Measurements from ENCODE around the gene ANKRD39. TPM values are rescaled to one million over a fixed set of nuclear protein-coding genes. Genes with fewer than 3 reads are reported as not detected.

Gene ANKRD39
- total and polyA plus RNA-seq, 2 donors (not counting 1 experiment from before 2014, with no cell fraction given) = 14.8 to 19.3 TPM

GRCh38 chr2:96866986-96867755 is 9.4 kb upstream of the ANKRD39 start:
- Histone ChIP-seq H3K9ac (ENCODE audit: low read length) (no peak overlapping the region), H3K27ac (ENCODE audit: low read length in 2 of 2) (no peak overlapping the region), H3K9me3 (ENCODE audit: control extremely low read depth in 1 of 3, control insufficient read depth in 2 of 3, insufficient read depth in 1 of 3, low read length in 2 of 3) (peaks cover 0 to 14% (median 0%) of the 10 kb centered on the region in 3 donors), H2AFZ (ENCODE audit: insufficient read depth, low read depth, low read length, poor library complexity, severe bottlenecking) (no peak overlapping the region), H3K4me2 (replicated peaks; ENCODE audit: low read depth, low read length, poor library complexity, severe bottlenecking) (peak overlapping the region; percentile 100), H3K4me3 (ENCODE audit: control extremely low read depth in 1 of 5, extremely low read depth in 1 of 5, insufficient read depth in 1 of 5, low read depth in 2 of 5, low read length in 4 of 5) (no peak overlapping the region), H3K79me2 (ENCODE audit: control insufficient read depth, insufficient read depth, low read length) (no peaks in the 10 kb centered on the region), H3K4me1 (ENCODE audit: control insufficient read depth in 2 of 2, insufficient read depth in 2 of 2, low read length in 2 of 2) (peaks cover 27 to 33% of the 10 kb centered on the region in 2 donors), H4K20me1 (ENCODE audit: control insufficient read depth, insufficient read depth, low read length, poor library complexity, severe bottlenecking) (no peaks in the 10 kb centered on the region), H3K36me3 (replicated peaks in 1 of 2; ENCODE audit: control extremely low read depth in 1 of 2, control insufficient read depth in 1 of 2, extremely low read depth in 1 of 2, insufficient read depth in 2 of 2, low read length in 1 of 2) (no peaks in the 10 kb centered on the region), H3K27me3 (replicated peaks in 1 of 4; ENCODE audit: control extremely low read depth in 1 of 4, control insufficient read depth in 3 of 4, insufficient read depth in 4 of 4, low read length in 3 of 4) (peaks cover 0 to 41% (median 13%) of the 10 kb centered on the region in 4 experiments)
- no peak for DNase-seq
- POLR2A ChIA-PET = no interaction called here
- no peak for TF ChIP-seq EZH2 (IDR thresholded peaks at IDR 0.05; ENCODE audit: borderline replicate concordance, insufficient read depth, low read depth, low read length, poor library complexity, severe bottlenecking)
- no peak for TF ChIP-seq CTCF (IDR thresholded peaks at IDR 0.05)
- Mint-ChIP-seq H3K27ac (peak overlapping the region; percentile 6), H3K9me3 (ENCODE audit: insufficient read depth) (no peaks in the 10 kb centered on the region), H3K27me3 (peaks cover 30% of the 10 kb centered on the region), H3K4me1 (peaks cover 25% of the 10 kb centered on the region), H3K4me3 (peak overlapping the region; percentile 78)
- WGBS (ENCODE audit: insufficient coverage) = 63% methylated on average over 13 of the region's 22 CpGs
- intact Hi-C loops (cut with micrococcal nuclease) = no loop called here
- ATAC-seq (ENCODE audit: low read depth) = no peak
- CTCF ChIA-PET = interaction anchor here (0.8 to 3.2 kb wide), 2 partner anchors 10 to 16 kb away, joined by 3 to 19 read pairs; partner anchors contain the start of gene ANKRD39

- peaks cover 0 to 41% (median 13%) of the 10 kb centered on the region in 4 experiments for H3K27me3 ChIP-seq (replicated peaks in 1 of 4; ENCODE audit: control extremely low read depth in 1 of 4, control insufficient read depth in 3 of 4, insufficient read depth in 4 of 4, low read length in 3 of 4)
- ChIA-PET POLR2A (no interaction called here), CTCF (interaction anchor here (0.8 to 3.2 kb wide), 2 partner anchors 9 to 16 kb away, joined by 3 to 19 read pairs; partner anchors contain the start of gene ANKRD39)
- H3K79me2 ChIP-seq (ENCODE audit: control insufficient read depth, insufficient read depth, low read length) = no peaks in the 10 kb centered on the region
- no peaks in the 10 kb centered on the region for H3K9me3 Mint-ChIP-seq (ENCODE audit: insufficient read depth)
- DNase-seq = no peak
- no peak overlapping the region for H3K4me2 ChIP-seq (replicated peaks; ENCODE audit: low read depth, low read length, poor library complexity, severe bottlenecking)
- 49% methylated on average over 8 of the region's 8 CpGs for WGBS (ENCODE audit: insufficient coverage)
- H3K27me3 Mint-ChIP-seq = peaks cover 30% of the 10 kb centered on the region
- no peaks in the 10 kb centered on the region for H4K20me1 ChIP-seq (ENCODE audit: control insufficient read depth, insufficient read depth, low read length, poor library complexity, severe bottlenecking)
- H3K4me3 Mint-ChIP-seq = peak overlapping the region; percentile 44
- H3K9me3 ChIP-seq (ENCODE audit: control extremely low read depth in 1 of 3, control insufficient read depth in 2 of 3, insufficient read depth in 1 of 3, low read length in 2 of 3) = peaks cover 0 to 14% (median 0%) of the 10 kb centered on the region in 3 donors
- H3K27ac Mint-ChIP-seq = no peak overlapping the region
- intact Hi-C loops (cut with micrococcal nuclease) = no loop called here
- no peak overlapping the region for H3K9ac ChIP-seq (ENCODE audit: low read length)
- no peak for ATAC-seq (ENCODE audit: low read depth)
- peaks cover 25% of the 10 kb centered on the region for H3K4me1 Mint-ChIP-seq
- no peak for TF ChIP-seq CTCF (IDR thresholded peaks at IDR 0.05)
- TF ChIP-seq EZH2 (IDR thresholded peaks at IDR 0.05; ENCODE audit: borderline replicate concordance, insufficient read depth, low read depth, low read length, poor library complexity, severe bottlenecking) = no peak
- H3K4me3 ChIP-seq (ENCODE audit: control extremely low read depth in 1 of 5, extremely low read depth in 1 of 5, insufficient read depth in 1 of 5, low read depth in 2 of 5, low read length in 4 of 5) = no peak overlapping the region
- H2AFZ ChIP-seq (ENCODE audit: insufficient read depth, low read depth, low read length, poor library complexity, severe bottlenecking) = no peak overlapping the region
- no peak overlapping the region for H3K27ac ChIP-seq (ENCODE audit: low read length in 2 of 2)
- H3K36me3 ChIP-seq (replicated peaks in 1 of 2; ENCODE audit: control extremely low read depth in 1 of 2, control insufficient read depth in 1 of 2, extremely low read depth in 1 of 2, insufficient read depth in 2 of 2, low read length in 1 of 2) = no peaks in the 10 kb centered on the region
- H3K4me1 ChIP-seq (ENCODE audit: control insufficient read depth in 2 of 2, insufficient read depth in 2 of 2, low read length in 2 of 2) = peaks cover 27 to 33% of the 10 kb centered on the region in 2 donors
Measured at GRCh38 chr2:96866586-96866985, 8.8 kb upstream of the ANKRD39 start.

All from B cell (primary cell).